Peyer's patch (tissue), 4 donors: ENCODE measurements around the gene PLB1. TPM values are rescaled to one million over a fixed set of nuclear protein-coding genes. Genes with fewer than 3 reads are reported as not detected.

ENCODE experiments used
- DNase-seq, 3 donors: peaks; one replicate each; pipeline ENCODE4 v3.0.0-alpha.2; 2017 to 2019
- H3K27ac ChIP-seq, 4 donors: fragments of 200-600 bp; sonication (generic); one replicate each; pipeline ENCODE4 v1.5.1; 2016 to 2019
- H3K27me3 ChIP-seq, 2 donors: fragments of 200-600 bp; sonication (generic); one replicate each; pipeline ENCODE4 v1.5.1; 2019
- H3K36me3 ChIP-seq, 3 donors: fragments of 200-600 bp; sonication (generic); one replicate each; pipeline ENCODE4 v1.5.1; 2016 to 2019
- H3K4me1 ChIP-seq, 4 donors: fragments of 200-600 bp; sonication (generic); one replicate each; pipeline ENCODE4 v1.5.1; 2016 to 2019
- H3K4me3 ChIP-seq, 4 donors: fragments of 200-600 bp; sonication (generic); 1 replicate in 3 of 4; 2 replicates in 1 of 4; pipeline ENCODE4 v1.5.1; 2016 to 2019; ENCODE audit warnings: mild to moderate bottlenecking in 1 of 4
- H3K9me3 ChIP-seq, 4 donors: fragments of 200-600 bp; sonication (generic); one replicate each; pipeline ENCODE4 v1.5.1; 2016 to 2019; ENCODE audit warnings: mild to moderate bottlenecking in 1 of 4
- CTCF ChIP-seq, 6 experiments: fragments of 450-650 bp in 4 of 6; fragments of 200-600 bp in 2 of 6; sonication (generic) in 1 of 6; IDR thresholded peaks; one replicate each; pipeline ENCODE4 v1.5.1; 2017 to 2019; ENCODE audit warnings: antibody characterized with exemption in 6 of 6, mild to moderate bottlenecking in 3 of 6, moderate library complexity in 1 of 6
- POLR2A ChIP-seq, 2 donors: fragments of 450-650 bp; IDR thresholded peaks; one replicate each; pipeline ENCODE4 v1.5.1; 2017; ENCODE audit warnings: antibody characterized with exemption in 2 of 2, mild to moderate bottlenecking in 2 of 2, moderate library complexity in 2 of 2
- total RNA-seq, 4 donors: library from RNA; depleted of rRNA; stranded (reverse); fragments of >200 nt; gene quantifications; one replicate each; pipeline ENCODE4 v1.1.0, GENCODE V29; 2016

Gene PLB1
- total RNA-seq, 4 donors from 2014 or later, result 9.1 to 345 (median 146) TPM

- peaks cover 0 to 23% (median 0%) of the 10 kb centered on the region in 4 donors for H3K4me1 ChIP-seq
- no peak for DNase-seq
- no peaks in the 10 kb centered on the region for H3K27me3 ChIP-seq
- TF ChIP-seq CTCF (IDR thresholded peaks at IDR 0.05) (no peak), POLR2A (IDR thresholded peaks at IDR 0.05) (no peak)
- H3K4me3 ChIP-seq, result no peak overlapping the region
- no peaks in the 10 kb centered on the region for H3K9me3 ChIP-seq
- no peaks in the 10 kb centered on the region for H3K36me3 ChIP-seq
- peak overlapping the region in 2 of 4 donors; percentile 27 to 75 for H3K27ac ChIP-seq
These were observed 137.9 kb downstream of the PLB1 start for GRCh38 chr2:28633746-28634145.

- Histone ChIP-seq H3K4me3 (no peak overlapping the region), H3K9me3 (no peaks in the 10 kb centered on the region), H3K27ac (peak overlapping the region; percentile 20 to 75 (median 72)), H3K27me3 (no peaks in the 10 kb centered on the region), H3K4me1 (peaks cover 0 to 32% (median 0%) of the 10 kb centered on the region in 4 donors), H3K36me3 (no peaks in the 10 kb centered on the region)
- DNase-seq, result peak in 1 of 3 donors; percentile 41
- TF ChIP-seq POLR2A (IDR thresholded peaks at IDR 0.05) (no peak), CTCF (IDR thresholded peaks at IDR 0.05) (no peak)
These were observed 139.3 kb downstream of the PLB1 start for GRCh38 chr2:28635191-28635611.

- Histone ChIP-seq H3K36me3 (no peaks in the 10 kb centered on the region), H3K4me3 (no peak overlapping the region), H3K27me3 (no peaks in the 10 kb centered on the region), H3K9me3 (no peaks in the 10 kb centered on the region), H3K27ac (peak overlapping the region; percentile 31 to 75 (median 72)), H3K4me1 (peaks cover 0 to 32% (median 0%) of the 10 kb centered on the region in 4 donors)
- no peak for TF ChIP-seq POLR2A (IDR thresholded peaks at IDR 0.05)
- TF ChIP-seq CTCF (IDR thresholded peaks at IDR 0.05), result no peak
- no peak for DNase-seq
These were observed 140.6 kb downstream of the PLB1 start for GRCh38 chr2:28636491-28636890.

GRCh38 chr2:28637066-28638047 lies 141.5 kb downstream of the PLB1 start:
- H3K27me3 ChIP-seq, result no peaks in the 10 kb centered on the region
- no peaks in the 10 kb centered on the region for H3K9me3 ChIP-seq
- no peak overlapping the region for H3K4me3 ChIP-seq
- peak in 1 of 3 donors; percentile 58 for DNase-seq
- peaks cover 0 to 32% (median 0%) of the 10 kb centered on the region in 4 donors for H3K4me1 ChIP-seq
- no peaks in the 10 kb centered on the region for H3K36me3 ChIP-seq
- TF ChIP-seq CTCF (IDR thresholded peaks at IDR 0.05) (no peak), POLR2A (IDR thresholded peaks at IDR 0.05) (no peak)
- H3K27ac ChIP-seq, result peak overlapping the region; percentile 31 to 75 (median 72)

GRCh38 chr2:28638102-28638501 lies 142.2 kb downstream of the PLB1 start:
- Histone ChIP-seq H3K4me1 (peaks cover 0 to 37% (median 0%) of the 10 kb centered on the region in 4 donors), H3K27ac (peak overlapping the region in 1 of 4 donors; percentile 69), H3K4me3 (no peak overlapping the region), H3K27me3 (no peaks in the 10 kb centered on the region), H3K9me3 (no peaks in the 10 kb centered on the region), H3K36me3 (no peaks in the 10 kb centered on the region)
- DNase-seq, result peak in 1 of 3 donors; percentile 40
- TF ChIP-seq CTCF (IDR thresholded peaks at IDR 0.05) (no peak), POLR2A (IDR thresholded peaks at IDR 0.05) (no peak)
